Natural killer cell (primary cell): ENCODE data around the gene FRY. TPM values are rescaled to one million over a fixed set of nuclear protein-coding genes. Genes with fewer than 3 reads are reported as not detected.

Experiments
- ATAC-seq, 3 donors: fragments of 150-1000 bp in 2 of 3; fragments of 200-7000 bp in 1 of 3; cut with Tn5 transposase; 1 replicate in 1 of 3; 2 replicates in 2 of 3; pipeline ENCODE4 v1.10.0; 2021; ENCODE audit warnings: mild to moderate bottlenecking in 2 of 3, moderate library complexity in 2 of 3
- DNase-seq, 2 donors: peaks; one replicate each; pipeline versions ENCODE4 v3.0.0 to v3.0.0-alpha.2; 2013 to 2021; ENCODE audit warnings: mixed read lengths in 1 of 2
- H3K27ac ChIP-seq: one replicate; pipeline ENCODE4 v1.5.1; 2013; ENCODE audit warnings: mild to moderate bottlenecking, low read length
- H3K27me3 ChIP-seq: one replicate; pipeline ENCODE4 v1.6.1; 2013; ENCODE audit warnings: low read length; ENCODE audit not compliant: control insufficient read depth, insufficient read depth
- H3K36me3 ChIP-seq: one replicate; pipeline ENCODE4 v1.6.1; 2013; ENCODE audit warnings: low read length; ENCODE audit not compliant: control insufficient read depth, insufficient read depth
- H3K4me1 ChIP-seq: one replicate; pipeline ENCODE4 v1.6.1; 2013; ENCODE audit warnings: low read length; ENCODE audit not compliant: control insufficient read depth, insufficient read depth
- H3K4me3 ChIP-seq: one replicate; pipeline ENCODE4 v1.5.1; 2013; ENCODE audit warnings: low read length
- H3K9me3 ChIP-seq: one replicate; pipeline ENCODE4 v1.6.1; 2013; ENCODE audit warnings: low read length; ENCODE audit not compliant: control insufficient read depth, insufficient read depth
- H3K27ac Mint-ChIP-seq, 2 donors: one replicate each; pipeline ENCODE4 v1.8.0; 2022; ENCODE audit warnings: mild to moderate bottlenecking in 2 of 2, mixed read lengths in 2 of 2, moderate library complexity in 1 of 2
- H3K27me3 Mint-ChIP-seq, 2 donors: one replicate each; pipeline ENCODE4 v1.8.0; 2022; ENCODE audit warnings: low read depth in 2 of 2, mixed read lengths in 2 of 2
- H3K36me3 Mint-ChIP-seq: one replicate; pipeline ENCODE4 v1.8.0; 2022; ENCODE audit warnings: mixed read lengths
- H3K4me1 Mint-ChIP-seq, 2 donors: one replicate each; pipeline ENCODE4 v1.8.0; 2022; ENCODE audit warnings: mixed read lengths in 2 of 2
- H3K4me3 Mint-ChIP-seq: one replicate; pipeline ENCODE4 v1.8.0; 2022; ENCODE audit warnings: mild to moderate bottlenecking, moderate library complexity, mixed read lengths
- H3K9me3 Mint-ChIP-seq, 2 donors: one replicate each; pipeline ENCODE4 v1.8.0; 2022; ENCODE audit warnings: mixed read lengths in 2 of 2
- WGBS: methylation state at CpG from one replicate; pipeline ENCODE4 v1.1.7; 2013; ENCODE audit warnings: missing lambda C conversion rate; ENCODE audit not compliant: insufficient coverage; 5-methylcytosine and 5-hydroxymethylcytosine counted together
- intact Hi-C: fragments of 100-400 bp; cut with micrococcal nuclease; formaldehyde crosslinking; loops from one replicate; pipeline ENCODE4 v1.14.2; 2022
- total RNA-seq, 4 donors: library from RNA; stranded (reverse); fragments of 120-200 nt in 1 of 4; gene quantifications; one replicate each; pipeline versions ENCODE4 v1.2.3 to v1.2.4, GENCODE V29; 2013 to 2022
- TF ChIP-seq, protein P1 (sequence below): fragments of 200-600 bp; IDR thresholded peaks from one replicate; pipeline ENCODE4 v1.8.0; 2022; ENCODE audit warnings: antibody characterized with exemption

FRY gene
- total RNA-seq, 3 donors from 2014 or later (not counting 1 experiment from before 2014, with no cell fraction given): 25.1 to 52.1 (median 27.4) TPM

DNA sequence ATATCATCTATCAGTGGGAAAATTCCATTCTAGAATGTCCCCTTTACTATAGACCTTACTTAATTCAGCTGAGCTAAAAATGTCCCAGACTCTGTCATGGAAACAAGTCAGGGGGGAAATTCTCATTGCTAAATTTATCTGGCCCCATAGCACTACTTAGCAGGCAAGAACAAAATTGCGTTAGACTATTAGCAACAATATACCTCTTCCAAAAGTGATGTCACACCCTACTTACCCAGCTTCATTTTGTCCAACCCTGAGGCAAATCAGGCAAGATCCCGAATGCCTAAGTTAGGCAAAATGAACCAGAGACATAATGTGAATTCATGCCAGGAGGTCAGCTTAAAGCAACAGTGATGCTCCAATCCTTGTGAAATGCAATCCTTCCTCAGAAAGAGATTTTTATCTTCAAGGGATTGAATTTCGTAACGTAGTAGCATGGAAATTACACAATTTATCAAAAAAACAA is 93.7 kb downstream of the FRY start:
- H3K4me3 ChIP-seq: no peak overlapping the region
- Mint-ChIP-seq H3K27ac (no peak overlapping the region), H3K9me3 (no peaks in the 10 kb centered on the region), H3K36me3 (peaks cover 8% of the 10 kb centered on the region), H3K27me3 (no peaks in the 10 kb centered on the region), H3K4me1 (no peaks in the 10 kb centered on the region), H3K4me3 (no peak overlapping the region)
- 85% methylated on average over 4 of the region's 4 CpGs for WGBS
- no peaks in the 10 kb centered on the region for H3K27me3 ChIP-seq
- no peaks in the 10 kb centered on the region for H3K4me1 ChIP-seq
- intact Hi-C loops: no loop called here
- no peaks in the 10 kb centered on the region for H3K36me3 ChIP-seq
- TF ChIP-seq, protein P1, sequence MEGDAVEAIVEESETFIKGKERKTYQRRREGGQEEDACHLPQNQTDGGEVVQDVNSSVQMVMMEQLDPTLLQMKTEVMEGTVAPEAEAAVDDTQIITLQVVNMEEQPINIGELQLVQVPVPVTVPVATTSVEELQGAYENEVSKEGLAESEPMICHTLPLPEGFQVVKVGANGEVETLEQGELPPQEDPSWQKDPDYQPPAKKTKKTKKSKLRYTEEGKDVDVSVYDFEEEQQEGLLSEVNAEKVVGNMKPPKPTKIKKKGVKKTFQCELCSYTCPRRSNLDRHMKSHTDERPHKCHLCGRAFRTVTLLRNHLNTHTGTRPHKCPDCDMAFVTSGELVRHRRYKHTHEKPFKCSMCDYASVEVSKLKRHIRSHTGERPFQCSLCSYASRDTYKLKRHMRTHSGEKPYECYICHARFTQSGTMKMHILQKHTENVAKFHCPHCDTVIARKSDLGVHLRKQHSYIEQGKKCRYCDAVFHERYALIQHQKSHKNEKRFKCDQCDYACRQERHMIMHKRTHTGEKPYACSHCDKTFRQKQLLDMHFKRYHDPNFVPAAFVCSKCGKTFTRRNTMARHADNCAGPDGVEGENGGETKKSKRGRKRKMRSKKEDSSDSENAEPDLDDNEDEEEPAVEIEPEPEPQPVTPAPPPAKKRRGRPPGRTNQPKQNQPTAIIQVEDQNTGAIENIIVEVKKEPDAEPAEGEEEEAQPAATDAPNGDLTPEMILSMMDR: no peak
- no peak overlapping the region for H3K27ac ChIP-seq
- DNase-seq (no peak), ATAC-seq (no peak)
- no peaks in the 10 kb centered on the region for H3K9me3 ChIP-seq

DNA sequence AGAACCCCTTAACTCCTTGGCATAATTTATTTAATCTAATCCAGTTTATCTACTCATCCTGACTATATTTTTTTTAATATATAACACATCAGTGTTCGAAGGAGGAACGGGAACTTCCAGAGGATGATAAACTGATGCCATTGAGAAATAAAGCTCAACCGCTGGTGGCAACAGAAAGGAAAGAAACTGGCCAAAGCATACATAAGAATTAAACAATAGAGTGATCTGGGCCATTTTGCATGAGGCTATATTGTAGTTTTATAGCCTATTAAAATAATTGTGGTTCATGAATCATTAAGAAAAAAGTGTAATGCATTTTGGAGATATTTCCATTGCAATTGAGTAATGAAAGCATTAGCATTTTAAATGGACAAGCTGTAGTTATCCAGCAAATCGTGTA is 94.2 kb downstream of the FRY start:
- no peaks in the 10 kb centered on the region for H3K27me3 Mint-ChIP-seq
- Histone ChIP-seq H3K27me3 (no peaks in the 10 kb centered on the region), H3K27ac (no peak overlapping the region), H3K4me3 (no peak overlapping the region), H3K36me3 (no peaks in the 10 kb centered on the region), H3K9me3 (no peaks in the 10 kb centered on the region), H3K4me1 (no peaks in the 10 kb centered on the region)
- TF ChIP-seq, protein P1: no peak
- H3K9me3 Mint-ChIP-seq: no peaks in the 10 kb centered on the region
- H3K36me3 Mint-ChIP-seq: peaks cover 8% of the 10 kb centered on the region
- intact Hi-C loops: no loop called here
- H3K27ac Mint-ChIP-seq: no peak overlapping the region
- WGBS: 94% methylated on average over 3 of the region's 4 CpGs
- H3K4me1 Mint-ChIP-seq: no peaks in the 10 kb centered on the region
- ATAC-seq (no peak), DNase-seq (no peak)
- H3K4me3 Mint-ChIP-seq: no peak overlapping the region

DNA sequence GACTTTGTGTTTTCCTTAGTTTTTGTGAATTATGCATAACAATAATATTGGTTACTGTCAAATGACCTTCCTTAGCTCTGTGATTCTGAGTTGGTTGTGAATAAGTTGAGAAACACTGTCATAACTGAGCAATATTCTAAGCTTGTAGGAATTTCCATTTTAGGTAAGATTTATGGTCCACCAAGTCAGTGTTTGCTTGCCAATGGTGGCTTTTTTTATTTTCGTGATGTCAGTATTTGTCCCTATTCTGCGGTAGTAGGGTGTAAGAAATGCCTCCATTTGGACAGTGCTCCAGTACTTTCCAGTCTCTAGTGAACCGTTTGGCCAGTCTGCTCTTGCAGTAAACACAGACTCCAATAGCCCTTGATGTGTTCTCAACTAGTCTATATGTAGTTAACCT is 94.7 kb downstream of the FRY start:
- no peaks in the 10 kb centered on the region for H3K36me3 ChIP-seq
- H3K9me3 Mint-ChIP-seq: no peaks in the 10 kb centered on the region
- 90% methylated on average over 2 of the region's 3 CpGs for WGBS
- no peaks in the 10 kb centered on the region for H3K9me3 ChIP-seq
- no peaks in the 10 kb centered on the region for H3K4me1 Mint-ChIP-seq
- H3K4me3 Mint-ChIP-seq: no peak overlapping the region
- no peaks in the 10 kb centered on the region for H3K27me3 Mint-ChIP-seq
- no peak for DNase-seq
- H3K27ac ChIP-seq: no peak overlapping the region
- H3K4me1 ChIP-seq: no peaks in the 10 kb centered on the region
- TF ChIP-seq, protein P1: no peak
- H3K36me3 Mint-ChIP-seq: peaks cover 10% of the 10 kb centered on the region
- intact Hi-C loops: no loop called here
- no peak overlapping the region for H3K27ac Mint-ChIP-seq
- H3K4me3 ChIP-seq: no peak overlapping the region
- ATAC-seq: no peak
- H3K27me3 ChIP-seq: no peaks in the 10 kb centered on the region

DNA sequence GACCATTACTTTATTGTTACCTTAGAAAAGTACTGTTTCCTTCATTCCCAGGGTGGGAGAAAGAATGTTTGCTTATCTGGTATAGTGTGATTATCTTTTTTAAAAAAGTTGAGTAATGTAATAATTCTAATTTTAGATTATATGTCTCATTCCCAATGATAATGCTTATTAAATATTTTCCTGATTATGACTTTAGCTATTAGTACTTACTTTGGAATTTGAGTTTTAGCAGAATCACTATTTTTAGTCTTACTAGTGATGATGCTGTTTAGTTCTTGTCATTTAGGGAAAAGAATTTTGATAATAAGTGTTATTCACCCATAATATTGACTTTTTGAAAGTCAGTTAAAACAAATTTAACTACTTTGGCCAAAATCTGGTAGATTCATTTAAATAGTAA is 95.2 kb downstream of the FRY start:
- ATAC-seq: no peak
- Mint-ChIP-seq H3K27ac (no peak overlapping the region), H3K36me3 (peaks cover 14% of the 10 kb centered on the region), H3K4me3 (no peak overlapping the region), H3K9me3 (no peaks in the 10 kb centered on the region), H3K4me1 (no peaks in the 10 kb centered on the region), H3K27me3 (no peaks in the 10 kb centered on the region)
- Histone ChIP-seq H3K36me3 (no peaks in the 10 kb centered on the region), H3K9me3 (no peaks in the 10 kb centered on the region), H3K4me3 (no peak overlapping the region), H3K27ac (no peak overlapping the region), H3K27me3 (no peaks in the 10 kb centered on the region), H3K4me1 (no peaks in the 10 kb centered on the region)
- DNase-seq: no peak
- intact Hi-C loops: no loop called here
- TF ChIP-seq, protein P1: no peak
